Activated gamma-delta T cell (primary cell): ENCODE measurements around the gene HIF3A.
"Not testable (repeated sequence)": the region's sequence is repeated elsewhere in the genome, so short reads cannot be mapped to it uniquely, and the experiment has no call there.

Source experiments
- DNase-seq: peaks from one replicate; lab custom pipeline; 2025; lab: John Stamatoyannopoulos, UW

Gene HIF3A

GRCh38 chr19:46291829-46292228 is 5.0 kb upstream of the HIF3A start:
- no peak for DNase-seq

- DNase-seq: no peak
Measured at GRCh38 chr19:46294494-46294893, 2.3 kb upstream of the HIF3A start.

GRCh38 chr19:46295401-46296201 is 1.2 kb upstream of the HIF3A start:
- DNase-seq: no peak

- no peak for DNase-seq
Measured at GRCh38 chr19:46296202-46296480, 701 bp upstream of the HIF3A start.

GRCh38 chr19:46297700-46298478 is 1.0 kb downstream of the HIF3A start:
- no peak for DNase-seq

- no peak for DNase-seq
Measured at GRCh38 chr19:46298479-46299003, 1.7 kb downstream of the HIF3A start.

- no peak for DNase-seq
Measured at GRCh38 chr19:46299004-46299509, 2.2 kb downstream of the HIF3A start.

GRCh38 chr19:46299695-46300094 is 2.9 kb downstream of the HIF3A start:
- DNase-seq: no peak

- DNase-seq: no peak
Measured at GRCh38 chr19:46303322-46303690, 6.5 kb downstream of the HIF3A start.

GRCh38 chr19:46303691-46304397 is 7.0 kb downstream of the HIF3A start:
- DNase-seq: no peak

- no peak for DNase-seq
Measured at GRCh38 chr19:46306501-46306900, 9.7 kb downstream of the HIF3A start.

GRCh38 chr19:46308510-46308909 is 11.7 kb downstream of the HIF3A start:
- DNase-seq: no peak

- no peak for DNase-seq
Measured at GRCh38 chr19:46309056-46309455, 12.2 kb downstream of the HIF3A start.

GRCh38 chr19:46311444-46311843 is 14.6 kb downstream of the HIF3A start:
- DNase-seq: no peak

GRCh38 chr19:46313540-46314469 is 17.0 kb downstream of the HIF3A start:
- not testable (repeated sequence) for DNase-seq

- DNase-seq: no peak
Measured at GRCh38 chr19:46317339-46317738, 20.5 kb downstream of the HIF3A start.

- no peak for DNase-seq
Measured at GRCh38 chr19:46319613-46320012, 22.8 kb downstream of the HIF3A start.

GRCh38 chr19:46320559-46320958 is 23.7 kb downstream of the HIF3A start:
- no peak for DNase-seq

GRCh38 chr19:46321653-46322052 is 24.8 kb downstream of the HIF3A start:
- no peak for DNase-seq

GRCh38 chr19:46323227-46323626 is 26.4 kb downstream of the HIF3A start:
- not testable (repeated sequence) for DNase-seq

- no peak for DNase-seq
Measured at GRCh38 chr19:46324277-46324676, 27.4 kb downstream of the HIF3A start.
